OCI-LY3 (cell line): Measurements from ENCODE around the gene COBL.

Experiments
- EZH2phosphoT487 ChIP-seq: fragments of 200-600 bp; shearing (Covaris generic); IDR thresholded peaks from 2 replicates; pipeline ENCODE4 v1.6.1; 2018; ENCODE audit warnings: antibody characterized with exemption, mixed run types, low read depth
- TF ChIP-seq, protein P1 (sequence below): fragments of 200-600, 300-600 bp; sonication (generic); IDR thresholded peaks from 2 replicates; pipeline ENCODE4 v1.5.1; 2014; ENCODE audit warnings: antibody characterized with exemption, low read length, low read depth

DNA sequence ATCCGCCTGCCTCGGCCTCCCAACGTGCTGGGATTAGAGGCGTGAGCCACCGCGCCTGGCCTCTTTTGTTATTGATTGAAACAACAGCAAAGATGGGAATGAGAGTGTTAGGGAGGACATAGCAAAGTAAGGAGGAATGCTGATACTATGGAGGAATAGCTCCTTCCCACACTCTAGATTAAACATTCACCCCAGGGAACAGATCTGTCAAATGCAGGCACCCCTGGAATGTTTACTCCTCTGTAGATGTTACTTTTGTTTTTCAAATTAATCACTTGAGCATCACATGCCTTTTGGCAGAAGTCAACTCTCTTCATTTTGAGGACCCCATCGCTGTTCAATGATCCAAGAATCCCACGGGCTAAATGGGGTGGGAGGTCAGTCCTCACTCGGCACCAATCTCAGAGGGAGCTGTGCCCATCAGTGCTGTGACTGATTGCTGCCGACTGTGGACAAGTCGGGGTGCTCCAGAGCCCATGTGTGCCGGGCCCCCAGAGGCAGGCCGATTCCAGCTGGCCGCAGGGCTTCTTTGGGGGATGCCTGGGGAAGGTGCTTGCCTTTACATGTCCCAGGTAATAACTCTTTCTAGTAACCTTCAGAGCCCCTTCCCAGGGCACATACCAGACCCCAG lies 10.2 kb upstream of the COBL start:
- TF ChIP-seq, protein P1, sequence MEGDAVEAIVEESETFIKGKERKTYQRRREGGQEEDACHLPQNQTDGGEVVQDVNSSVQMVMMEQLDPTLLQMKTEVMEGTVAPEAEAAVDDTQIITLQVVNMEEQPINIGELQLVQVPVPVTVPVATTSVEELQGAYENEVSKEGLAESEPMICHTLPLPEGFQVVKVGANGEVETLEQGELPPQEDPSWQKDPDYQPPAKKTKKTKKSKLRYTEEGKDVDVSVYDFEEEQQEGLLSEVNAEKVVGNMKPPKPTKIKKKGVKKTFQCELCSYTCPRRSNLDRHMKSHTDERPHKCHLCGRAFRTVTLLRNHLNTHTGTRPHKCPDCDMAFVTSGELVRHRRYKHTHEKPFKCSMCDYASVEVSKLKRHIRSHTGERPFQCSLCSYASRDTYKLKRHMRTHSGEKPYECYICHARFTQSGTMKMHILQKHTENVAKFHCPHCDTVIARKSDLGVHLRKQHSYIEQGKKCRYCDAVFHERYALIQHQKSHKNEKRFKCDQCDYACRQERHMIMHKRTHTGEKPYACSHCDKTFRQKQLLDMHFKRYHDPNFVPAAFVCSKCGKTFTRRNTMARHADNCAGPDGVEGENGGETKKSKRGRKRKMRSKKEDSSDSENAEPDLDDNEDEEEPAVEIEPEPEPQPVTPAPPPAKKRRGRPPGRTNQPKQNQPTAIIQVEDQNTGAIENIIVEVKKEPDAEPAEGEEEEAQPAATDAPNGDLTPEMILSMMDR = no peak
- no peak for TF ChIP-seq EZH2phosphoT487
